ENCODE data around the gene RUBCN.

- TF ChIP-seq SIN3A (IDR thresholded peaks at IDR 0.05; ENCODE audit: borderline replicate concordance, low read depth, low read length) (no peak), ZBTB43 (CRISPR knock-in tag; conservative IDR thresholded peaks at IDR 0.05) (no peak), ZBTB7A (CRISPR knock-in tag; IDR thresholded peaks at IDR 0.05) (no peak), RFX5 (IDR thresholded peaks at IDR 0.05; ENCODE audit: low read depth, low read length) (no peak)
Observed at GRCh38 chr3:197758512-197758911, 21.8 kb upstream of the RUBCN start.
